NK-92 (cell line): ENCODE data around the gene SP3.

Experiments
- DNase-seq: peaks from one replicate; lab custom pipeline; 2025; ENCODE audit not compliant: unreplicated experiment; lab: John Stamatoyannopoulos, UW

SP3 gene

GRCh38 chr2:173860082-173860481 is 105.1 kb downstream of the SP3 start:
- no peak for DNase-seq

GRCh38 chr2:173858291-173858731 is 106.9 kb downstream of the SP3 start:
- no peak for DNase-seq
